ENCODE measurements around the gene KDM1B. TPM values are rescaled to one million over a fixed set of nuclear protein-coding genes. Genes with fewer than 3 reads are reported as not detected.
A peak's percentile ranks its signal among the peaks of the same experiment; 100 is the strongest.

Gene KDM1B
- total RNA-seq, 2 experiments from 2014 or later = 11.8 to 12.0 TPM

- H3K27me3 Mint-ChIP-seq = no peaks in the 10 kb centered on the region
- H3K4me1 Mint-ChIP-seq = peaks cover 25% of the 10 kb centered on the region
- H3K36me3 Mint-ChIP-seq = peaks cover 26% of the 10 kb centered on the region
- no peaks in the 10 kb centered on the region for H3K9me3 Mint-ChIP-seq
- H3K27ac Mint-ChIP-seq = peak overlapping the region; percentile 94
- H3K4me3 Mint-ChIP-seq = peak overlapping the region; percentile 84
- DNase-seq = no peak
Observed at GRCh38 chr6:18265787-18266522, 110.7 kb downstream of the KDM1B start.

- Mint-ChIP-seq H3K4me1 (peaks cover 20% of the 10 kb centered on the region), H3K27me3 (no peaks in the 10 kb centered on the region), H3K27ac (no peak overlapping the region), H3K4me3 (no peak overlapping the region), H3K36me3 (peaks cover 23% of the 10 kb centered on the region), H3K9me3 (no peaks in the 10 kb centered on the region)
- DNase-seq = no peak
Observed at GRCh38 chr6:18266523-18266912, 111.3 kb downstream of the KDM1B start.

- Mint-ChIP-seq H3K36me3 (peaks cover 9% of the 10 kb centered on the region), H3K27me3 (no peaks in the 10 kb centered on the region), H3K27ac (no peak overlapping the region), H3K4me3 (no peak overlapping the region), H3K9me3 (no peaks in the 10 kb centered on the region), H3K4me1 (peaks cover 8% of the 10 kb centered on the region)
- no peak for DNase-seq
Observed at GRCh38 chr6:18268066-18268465, 112.8 kb downstream of the KDM1B start.

- Mint-ChIP-seq H3K36me3 (no peaks in the 10 kb centered on the region), H3K9me3 (no peaks in the 10 kb centered on the region), H3K27ac (no peak overlapping the region), H3K4me1 (peaks cover 8% of the 10 kb centered on the region), H3K27me3 (peaks cover 3% of the 10 kb centered on the region), H3K4me3 (no peak overlapping the region)
- no peak for DNase-seq
Observed at GRCh38 chr6:18269253-18269652, 114.0 kb downstream of the KDM1B start.

- H3K27ac Mint-ChIP-seq = no peak overlapping the region
- no peak overlapping the region for H3K4me3 Mint-ChIP-seq
- H3K36me3 Mint-ChIP-seq = no peaks in the 10 kb centered on the region
- peaks cover 8% of the 10 kb centered on the region for H3K4me1 Mint-ChIP-seq
- H3K27me3 Mint-ChIP-seq = peaks cover 5% of the 10 kb centered on the region
- H3K9me3 Mint-ChIP-seq = no peaks in the 10 kb centered on the region
- no peak for DNase-seq
Observed at GRCh38 chr6:18269717-18270116, 114.5 kb downstream of the KDM1B start.

GRCh38 chr6:18270216-18270615 lies 115.0 kb downstream of the KDM1B start:
- no peak for DNase-seq
- H3K9me3 Mint-ChIP-seq = no peaks in the 10 kb centered on the region
- no peak overlapping the region for H3K27ac Mint-ChIP-seq
- H3K27me3 Mint-ChIP-seq = peaks cover 8% of the 10 kb centered on the region
- no peaks in the 10 kb centered on the region for H3K36me3 Mint-ChIP-seq
- peaks cover 4% of the 10 kb centered on the region for H3K4me1 Mint-ChIP-seq
- no peak overlapping the region for H3K4me3 Mint-ChIP-seq

Other genes with a start within 250 kb of the KDM1B start
- not detected for gene KIF13A, start 167.8 kb upstream of the KDM1B start, total RNA-seq
- gene NHLRC1, start 32.7 kb upstream of the KDM1B start, total RNA-seq = under 1 TPM; 0.16 to 0.19 TPM
- gene TPMT, start 345 bp upstream of the KDM1B start, total RNA-seq = 1 to 10 TPM; 8.2 TPM
- 100 to 1,000 TPM; 223 to 241 TPM for gene DEK, start 109.1 kb downstream of the KDM1B start, total RNA-seq
- 1 to 10 TPM; 2.1 to 2.3 TPM for gene RNF144B, start 231.9 kb downstream of the KDM1B start, total RNA-seq

All from activated naive CD8-positive, alpha-beta T cell treated with anti-CD3 and anti-CD28 coated beads for 36 hours (primary cell).